Aorta (tissue), 4 donors: Measurements from ENCODE around the gene ROM1. TPM values are rescaled to one million over a fixed set of nuclear protein-coding genes. Genes with fewer than 3 reads are reported as not detected.

Experiments used
- microRNA-seq, 2 donors: library from miRNA; unstranded; fragments of <30 nt; microRNA quantifications; one replicate each; pipeline ENCODE4 v1.2.0, GENCODE V29; 2020
- polyA plus RNA-seq, 2 donors: library from polyadenylated mRNA; stranded (reverse); fragments of 200-250 nt; gene quantifications; one replicate each; pipeline ENCODE4 v1.2.3, GENCODE V29; 2013
- total RNA-seq, 2 donors: library from RNA; stranded (reverse); fragmentation: NEBNext Ultra II Directional; extraction: Animal tissue kit (Norgen Biotek cat#: 25700); gene quantifications; one replicate each; pipeline ENCODE4 v1.2.1, GENCODE V29; 2021
- donor health status: healthy with polysubstance abuse.
- donor health status: Bipolar disorder and iron deficiency.
- donor health status: DM: no; HTN: no; CAD: no.
- donor health status: DM: yes; HTN: yes; CAD: no.

The ROM1 gene
- total and polyA plus RNA-seq, 4 donors = 9.0 to 33.9 (median 24.4) TPM

Small RNAs within 50 kb of the gene (microRNA-seq; reads per million reads assigned to microRNA genes)
- gene MIR6747 = 0 to 2.0 reads per million in 2 donors

Other genes with a start within 250 kb of the ROM1 start
- gene SCGB1A1, start 194.2 kb upstream of the ROM1 start, total RNA-seq = not detected
- gene SCGB1A1, start 194.2 kb upstream of the ROM1 start, polyA plus RNA-seq = 1 to 10 TPM in 1 of 2 donors, under 1 TPM in 1; 0.61 to 5.0 TPM
- 1,000 to 10,000 TPM; 1,149 to 1,263 TPM for gene AHNAK, start 66.5 kb upstream of the ROM1 start, total RNA-seq
- gene AHNAK, start 66.5 kb upstream of the ROM1 start, polyA plus RNA-seq = 100 to 1,000 TPM; 146 to 237 TPM
- 100 to 1,000 TPM; 787 to 987 TPM for gene EEF1G, start 39.4 kb upstream of the ROM1 start, total RNA-seq
- 1,000 to 10,000 TPM; 1,251 to 1,857 TPM for gene EEF1G, start 39.4 kb upstream of the ROM1 start, polyA plus RNA-seq
- 10 to 100 TPM; 14.8 to 14.9 TPM for gene TUT1, start 21.7 kb upstream of the ROM1 start, total RNA-seq
- 10 to 100 TPM in 1 of 2 donors, 1 to 10 TPM in 1; 1.6 to 10.8 TPM for gene TUT1, start 21.7 kb upstream of the ROM1 start, polyA plus RNA-seq
- gene MTA2, start 11.4 kb upstream of the ROM1 start, total RNA-seq = 10 to 100 TPM; 80.1 to 87.9 TPM
- 10 to 100 TPM; 13.5 to 40.3 TPM for gene MTA2, start 11.4 kb upstream of the ROM1 start, polyA plus RNA-seq
- gene EML3, start 482 bp upstream of the ROM1 start, total RNA-seq = 100 to 1,000 TPM in 1 of 2 donors, 10 to 100 TPM in 1; 93.7 to 134 TPM
- gene EML3, start 482 bp upstream of the ROM1 start, polyA plus RNA-seq = 100 to 1,000 TPM in 1 of 2 donors, 10 to 100 TPM in 1; 15.7 to 182 TPM
- 10 to 100 TPM; 26.7 to 39.7 TPM for gene B3GAT3, start 8.7 kb downstream of the ROM1 start, total RNA-seq
- gene B3GAT3, start 8.7 kb downstream of the ROM1 start, polyA plus RNA-seq = 10 to 100 TPM; 12.6 to 45.2 TPM
- gene GANAB, start 33.4 kb downstream of the ROM1 start, total RNA-seq = 100 to 1,000 TPM; 196 to 206 TPM
- 100 to 1,000 TPM in 1 of 2 donors, 10 to 100 TPM in 1; 41.2 to 117 TPM for gene GANAB, start 33.4 kb downstream of the ROM1 start, polyA plus RNA-seq
- gene INTS5, start 40.0 kb downstream of the ROM1 start, total RNA-seq = 10 to 100 TPM; 12.5 to 13.3 TPM
- 1 to 10 TPM; 3.8 to 6.2 TPM for gene INTS5, start 40.0 kb downstream of the ROM1 start, polyA plus RNA-seq
- gene C11orf98, start 52.0 kb downstream of the ROM1 start, total RNA-seq = 10 to 100 TPM; 23.1 to 27.7 TPM
- 100 to 1,000 TPM in 1 of 2 donors, 10 to 100 TPM in 1; 79.3 to 121 TPM for gene C11orf98, start 52.0 kb downstream of the ROM1 start, polyA plus RNA-seq
- gene CSKMT, start 52.1 kb downstream of the ROM1 start, total RNA-seq = 10 to 100 TPM; 11.1 to 11.7 TPM
- 10 to 100 TPM in 1 of 2 donors, 1 to 10 TPM in 1; 8.8 to 16.3 TPM for gene CSKMT, start 52.1 kb downstream of the ROM1 start, polyA plus RNA-seq
- gene UQCC3, start 58.4 kb downstream of the ROM1 start, total RNA-seq = 1 to 10 TPM; 3.0 to 4.8 TPM
- gene UQCC3, start 58.4 kb downstream of the ROM1 start, polyA plus RNA-seq = 10 to 100 TPM in 1 of 2 donors, 1 to 10 TPM in 1; 5.8 to 12.7 TPM
- gene LBHD1, start 59.0 kb downstream of the ROM1 start, total RNA-seq = 1 to 10 TPM; 3.6 to 8.6 TPM
- 1 to 10 TPM; 2.3 to 7.6 TPM for gene LBHD1, start 59.0 kb downstream of the ROM1 start, polyA plus RNA-seq
- 10 to 100 TPM; 84.1 to 85.4 TPM for gene UBXN1, start 65.8 kb downstream of the ROM1 start, total RNA-seq
- 100 to 1,000 TPM; 186 to 224 TPM for gene UBXN1, start 65.8 kb downstream of the ROM1 start, polyA plus RNA-seq
- gene LRRN4CL, start 76.3 kb downstream of the ROM1 start, total RNA-seq = 10 to 100 TPM in 1 of 2 donors, 1 to 10 TPM in 1; 8.5 to 24.5 TPM
- gene LRRN4CL, start 76.3 kb downstream of the ROM1 start, polyA plus RNA-seq = under 1 TPM in 1 of 2 donors, not detected in 1; 0.10 TPM
- 10 to 100 TPM; 22.3 to 31.5 TPM for gene BSCL2, start 94.2 kb downstream of the ROM1 start, total RNA-seq
- gene BSCL2, start 94.2 kb downstream of the ROM1 start, polyA plus RNA-seq = 10 to 100 TPM; 38.7 to 61.8 TPM
- gene GNG3, start 94.4 kb downstream of the ROM1 start, total RNA-seq = not detected
- under 1 TPM in 1 of 2 donors, not detected in 1; 0.33 TPM for gene GNG3, start 94.4 kb downstream of the ROM1 start, polyA plus RNA-seq
- 10 to 100 TPM; 46.9 to 47.2 TPM for gene HNRNPUL2, start 114.2 kb downstream of the ROM1 start, total RNA-seq
- 10 to 100 TPM; 31.5 to 43.6 TPM for gene HNRNPUL2, start 114.2 kb downstream of the ROM1 start, polyA plus RNA-seq
- gene TTC9C, start 115.2 kb downstream of the ROM1 start, total RNA-seq = 10 to 100 TPM; 21.1 to 32.4 TPM
- gene TTC9C, start 115.2 kb downstream of the ROM1 start, polyA plus RNA-seq = 10 to 100 TPM; 17.3 to 40.7 TPM
- gene ZBTB3, start 140.9 kb downstream of the ROM1 start, total RNA-seq = 1 to 10 TPM; 9.7 to 9.8 TPM
- gene ZBTB3, start 140.9 kb downstream of the ROM1 start, polyA plus RNA-seq = 1 to 10 TPM; 2.9 to 3.9 TPM
- 10 to 100 TPM; 40.0 to 50.3 TPM for gene POLR2G, start 148.3 kb downstream of the ROM1 start, total RNA-seq
- 100 to 1,000 TPM in 1 of 2 donors, 10 to 100 TPM in 1; 80.4 to 109 TPM for gene POLR2G, start 148.3 kb downstream of the ROM1 start, polyA plus RNA-seq
- gene TAF6L, start 158.1 kb downstream of the ROM1 start, total RNA-seq = 10 to 100 TPM; 13.2 to 21.3 TPM
- 10 to 100 TPM; 14.5 to 43.5 TPM for gene TAF6L, start 158.1 kb downstream of the ROM1 start, polyA plus RNA-seq
- 10 to 100 TPM; 26.8 to 31.0 TPM for gene TMEM179B, start 174.1 kb downstream of the ROM1 start, total RNA-seq
- gene TMEM179B, start 174.1 kb downstream of the ROM1 start, polyA plus RNA-seq = 10 to 100 TPM; 29.2 to 55.9 TPM
- gene TMEM223, start 178.7 kb downstream of the ROM1 start, total RNA-seq = 10 to 100 TPM in 1 of 2 donors, 1 to 10 TPM in 1; 6.0 to 12.6 TPM
- gene TMEM223, start 178.7 kb downstream of the ROM1 start, polyA plus RNA-seq = 10 to 100 TPM; 10.4 to 10.6 TPM
- 10 to 100 TPM; 82.4 to 99.9 TPM for gene NXF1, start 192.2 kb downstream of the ROM1 start, total RNA-seq
- gene NXF1, start 192.2 kb downstream of the ROM1 start, polyA plus RNA-seq = 100 to 1,000 TPM in 1 of 2 donors, 10 to 100 TPM in 1; 26.8 to 455 TPM
- gene STX5, start 218.8 kb downstream of the ROM1 start, total RNA-seq = 10 to 100 TPM; 42.6 to 46.4 TPM
- 10 to 100 TPM; 19.2 to 44.0 TPM for gene STX5, start 218.8 kb downstream of the ROM1 start, polyA plus RNA-seq
- not detected for gene TEX54, start 219.6 kb downstream of the ROM1 start, total RNA-seq
- 1 to 10 TPM in 1 of 2 donors, not detected in 1; 5.5 TPM for gene TEX54, start 219.6 kb downstream of the ROM1 start, polyA plus RNA-seq
- gene WDR74, start 226.3 kb downstream of the ROM1 start, total RNA-seq = 10 to 100 TPM; 35.4 to 42.9 TPM
- 10 to 100 TPM; 13.5 to 53.9 TPM for gene WDR74, start 226.3 kb downstream of the ROM1 start, polyA plus RNA-seq